ENCODE results near the gene ABCC2.
"Not testable (repeated sequence)": the region's sequence is repeated elsewhere in the genome, so short reads cannot be mapped to it uniquely, and the experiment has no call there.

The ABCC2 gene

GRCh38 chr10:99858849-99859248 is 76.4 kb downstream of the ABCC2 start:
- TF ChIP-seq MYC (IDR thresholded peaks at IDR 0.05; ENCODE audit: low read depth, low read length) (no peak), MAX (IDR thresholded peaks at IDR 0.05; ENCODE audit: low read depth, low read length) (no peak), POLR2A (IDR thresholded peaks at IDR 0.05; ENCODE audit: extremely low read depth, insufficient read length) (no peak), CTCF (IDR thresholded peaks at IDR 0.05; ENCODE audit: low read depth, low read length) (no peak)

DNA sequence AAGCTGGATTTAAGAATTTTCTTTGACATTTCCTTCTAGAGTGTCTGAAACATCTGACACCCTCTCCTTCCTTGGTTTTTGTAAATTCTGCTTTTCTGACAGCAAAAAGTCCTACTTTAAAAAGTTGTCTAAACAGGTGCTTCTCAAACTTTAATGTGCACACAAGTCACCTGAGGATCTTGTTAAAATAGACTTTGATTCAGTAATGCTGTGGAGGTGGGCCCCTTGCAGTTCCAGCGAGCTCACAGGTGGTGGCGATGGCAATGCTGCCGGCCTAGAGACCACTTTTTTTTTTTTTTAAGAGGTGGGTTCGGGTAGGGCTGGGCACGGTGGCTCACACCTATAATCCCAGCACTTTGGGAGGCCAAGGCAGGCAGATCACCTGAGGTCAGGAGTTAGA is 77.1 kb downstream of the ABCC2 start:
- peak; percentile 33 for DNase-seq (ENCODE audit: low read depth)

More at GRCh38 chr10:99858849-99859248, 76.4 kb downstream of the ABCC2 start:
- DNase-seq (ENCODE audit: low read depth) = no peak
- no peak overlapping the region for H3K4me3 ChIP-seq (ENCODE audit: low read depth, low read length)

DNA sequence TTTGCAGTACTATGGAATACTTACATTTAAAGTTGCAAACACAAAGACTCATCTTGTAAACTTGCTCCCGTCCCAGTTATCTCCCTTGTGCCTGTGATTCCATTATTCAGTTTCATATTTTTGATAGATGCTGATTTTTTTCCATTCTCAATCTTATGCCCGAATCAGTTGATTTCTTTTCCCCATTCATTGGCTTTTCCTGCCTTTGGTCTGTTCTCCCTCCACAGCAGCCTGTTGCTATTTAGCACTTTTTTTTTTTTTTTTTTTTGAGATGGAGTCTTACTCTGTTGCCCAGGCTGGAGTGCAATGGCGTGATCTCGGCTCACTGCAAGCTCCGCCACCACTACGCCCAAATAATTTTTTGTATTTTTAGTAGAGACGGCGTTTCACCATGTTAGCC is 78.0 kb downstream of the ABCC2 start:
- TF ChIP-seq CTCF (IDR thresholded peaks at IDR 0.05; ENCODE audit: low read depth, low read length) = no peak
- no peak for TF ChIP-seq MYC (IDR thresholded peaks at IDR 0.05; ENCODE audit: low read depth, low read length)
- no peak for TF ChIP-seq MAX (IDR thresholded peaks at IDR 0.05; ENCODE audit: low read depth, low read length)
- TF ChIP-seq POLR2A (IDR thresholded peaks at IDR 0.05; ENCODE audit: extremely low read depth, insufficient read length) = no peak
- H3K4me3 ChIP-seq (ENCODE audit: low read depth, low read length) = no peak overlapping the region
- no peak for DNase-seq (ENCODE audit: low read depth)

More for the DNA sequence above, 77.1 kb downstream of the ABCC2 start:
- no peak overlapping the region for H3K4me3 ChIP-seq (ENCODE audit: low read depth, low read length)
- TF ChIP-seq CTCF (IDR thresholded peaks at IDR 0.05; ENCODE audit: low read depth, low read length) (peak; percentile 42), MYC (IDR thresholded peaks at IDR 0.05; ENCODE audit: low read depth, low read length) (no peak), MAX (IDR thresholded peaks at IDR 0.05; ENCODE audit: low read depth, low read length) (no peak), POLR2A (IDR thresholded peaks at IDR 0.05; ENCODE audit: extremely low read depth, insufficient read length) (no peak)

DNA sequence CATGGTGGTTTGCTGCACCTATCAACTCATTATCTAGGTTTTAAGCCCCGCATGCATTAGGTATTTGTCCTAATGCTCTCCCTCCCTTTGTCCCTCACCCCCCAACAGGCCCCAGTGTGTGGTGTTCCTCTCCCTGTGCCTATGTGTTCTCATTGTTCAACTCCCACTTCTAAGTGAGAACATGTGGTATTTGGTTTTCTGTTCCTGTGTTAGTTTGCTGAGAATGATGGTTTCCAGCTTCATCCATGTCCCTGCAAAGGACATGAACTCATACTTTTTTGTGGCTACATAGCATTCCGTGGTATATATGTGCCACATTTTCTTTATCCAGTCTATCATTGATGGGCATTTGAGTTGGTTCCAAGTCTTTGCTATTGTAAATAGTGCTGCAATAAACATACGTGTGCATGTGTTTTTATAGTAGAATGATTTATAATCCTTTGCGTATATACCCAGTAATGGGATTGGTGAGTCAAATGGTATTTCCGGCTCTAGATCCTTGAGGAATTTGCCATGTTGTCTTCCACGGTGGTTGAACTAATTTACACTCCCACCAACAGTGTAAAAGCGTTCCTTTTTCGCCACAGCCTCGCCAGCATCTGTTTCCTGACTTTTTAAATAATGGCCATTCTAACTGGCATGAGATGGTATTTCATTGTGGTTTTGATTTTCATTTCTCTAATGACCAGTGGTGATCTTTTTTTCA is 81.2 kb downstream of the ABCC2 start:
- DNase-seq (ENCODE audit: low read depth); H3K4me3 ChIP-seq (ENCODE audit: low read depth, low read length): not testable (repeated sequence)

DNA sequence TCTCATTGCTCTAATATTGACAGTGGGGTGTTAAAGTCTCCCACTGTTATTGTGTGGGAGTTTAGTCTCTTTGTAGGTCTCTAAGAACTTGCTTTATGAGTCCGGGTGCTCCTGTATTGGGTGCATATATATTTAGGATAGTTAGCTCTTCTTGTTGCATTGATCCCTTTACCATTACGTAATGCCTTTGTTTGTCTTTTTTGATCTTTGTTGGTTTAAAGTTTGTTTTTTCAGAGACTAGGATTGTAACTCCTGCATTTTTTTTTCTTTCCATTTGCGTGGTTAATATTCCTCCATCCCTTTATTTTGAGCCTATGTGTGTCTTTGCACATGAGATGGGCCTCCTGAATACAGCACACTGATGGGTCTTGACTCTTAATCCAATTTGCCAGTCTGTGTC is 84.8 kb downstream of the ABCC2 start:
- not testable (repeated sequence) for H3K4me3 ChIP-seq (ENCODE audit: low read depth, low read length); DNase-seq (ENCODE audit: low read depth)

DNA sequence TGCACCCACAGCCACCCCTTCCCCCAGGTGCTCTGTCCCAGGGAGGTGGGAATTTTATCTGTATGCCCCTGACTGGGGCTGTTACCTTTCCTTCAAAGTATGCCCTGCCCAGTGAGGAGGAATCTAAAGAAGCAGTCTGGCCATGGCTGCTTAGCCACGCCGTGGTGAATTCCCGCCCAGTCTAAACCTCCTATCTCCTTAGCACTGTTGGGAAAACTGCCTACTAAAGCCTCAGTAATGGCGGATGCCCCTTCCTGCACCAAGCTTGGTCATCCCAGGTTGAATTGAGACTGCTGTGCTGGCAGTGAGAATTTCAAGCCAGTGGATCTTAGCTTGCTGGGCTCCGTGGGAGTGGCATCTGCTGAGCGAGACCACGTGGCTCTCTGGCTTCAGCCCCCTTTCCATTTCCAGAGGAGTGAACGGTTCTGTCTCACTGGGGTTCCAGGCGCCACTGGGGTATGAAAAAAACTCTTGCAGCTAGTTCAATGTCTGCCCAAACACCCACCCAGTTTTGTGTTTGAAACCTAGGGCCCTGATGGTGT is 87.2 kb downstream of the ABCC2 start:
- H3K4me3 ChIP-seq (ENCODE audit: low read depth, low read length) = no peak overlapping the region
- no peak for DNase-seq (ENCODE audit: low read depth)
- TF ChIP-seq POLR2A (IDR thresholded peaks at IDR 0.05; ENCODE audit: extremely low read depth, insufficient read length) (no peak), MAX (IDR thresholded peaks at IDR 0.05; ENCODE audit: low read depth, low read length) (no peak), MYC (IDR thresholded peaks at IDR 0.05; ENCODE audit: low read depth, low read length) (no peak), CTCF (IDR thresholded peaks at IDR 0.05; ENCODE audit: low read depth, low read length) (no peak)
